Measurements from ENCODE around the gene FASLG.

DNA sequence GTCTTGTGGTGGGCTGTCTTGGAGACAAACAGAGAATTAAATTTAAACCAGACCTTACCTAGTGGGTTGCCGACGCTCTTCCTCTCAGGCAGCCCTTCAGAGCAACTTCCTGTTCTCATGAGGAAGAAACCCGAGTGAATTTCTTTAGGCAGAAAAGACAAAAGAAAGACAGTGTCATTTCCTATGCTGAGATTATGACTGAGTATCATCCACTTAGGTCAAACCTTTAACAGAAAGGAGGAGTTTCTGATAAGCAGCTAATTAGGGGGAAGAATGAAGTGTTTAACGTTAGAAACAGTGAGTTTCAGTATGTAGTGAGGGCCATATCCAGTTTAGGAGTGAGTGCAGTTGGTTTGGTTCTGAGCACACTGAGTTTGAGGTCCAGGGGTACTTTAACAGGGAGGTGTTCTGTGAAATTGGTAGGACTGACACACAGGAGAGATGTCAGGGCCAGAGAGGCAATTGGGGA is 38.7 kb downstream of the FASLG start:
- no peak for TF ChIP-seq POLR2A (IDR thresholded peaks at IDR 0.05)
- TF ChIP-seq, protein P1, sequence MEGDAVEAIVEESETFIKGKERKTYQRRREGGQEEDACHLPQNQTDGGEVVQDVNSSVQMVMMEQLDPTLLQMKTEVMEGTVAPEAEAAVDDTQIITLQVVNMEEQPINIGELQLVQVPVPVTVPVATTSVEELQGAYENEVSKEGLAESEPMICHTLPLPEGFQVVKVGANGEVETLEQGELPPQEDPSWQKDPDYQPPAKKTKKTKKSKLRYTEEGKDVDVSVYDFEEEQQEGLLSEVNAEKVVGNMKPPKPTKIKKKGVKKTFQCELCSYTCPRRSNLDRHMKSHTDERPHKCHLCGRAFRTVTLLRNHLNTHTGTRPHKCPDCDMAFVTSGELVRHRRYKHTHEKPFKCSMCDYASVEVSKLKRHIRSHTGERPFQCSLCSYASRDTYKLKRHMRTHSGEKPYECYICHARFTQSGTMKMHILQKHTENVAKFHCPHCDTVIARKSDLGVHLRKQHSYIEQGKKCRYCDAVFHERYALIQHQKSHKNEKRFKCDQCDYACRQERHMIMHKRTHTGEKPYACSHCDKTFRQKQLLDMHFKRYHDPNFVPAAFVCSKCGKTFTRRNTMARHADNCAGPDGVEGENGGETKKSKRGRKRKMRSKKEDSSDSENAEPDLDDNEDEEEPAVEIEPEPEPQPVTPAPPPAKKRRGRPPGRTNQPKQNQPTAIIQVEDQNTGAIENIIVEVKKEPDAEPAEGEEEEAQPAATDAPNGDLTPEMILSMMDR (IDR thresholded peaks at IDR 0.05) = no peak
